Stimulated activated CD8-positive, alpha-beta memory T cell treated with anti-CD3 and anti-CD28 coated beads, Interleukin-7, amount 100 ng/mL, for 4 hours (primary cell): ENCODE data around the gene TSPEAR.
"Not testable (repeated sequence)": the region's sequence is repeated elsewhere in the genome, so short reads cannot be mapped to it uniquely, and the experiment has no call there.

ENCODE experiments used
- DNase-seq, 2 donors: peaks; one replicate each; pipeline ENCODE4 v3.0.0-alpha.2; 2020; ENCODE audit warnings: low read depth in 2 of 2

The TSPEAR gene

DNA sequence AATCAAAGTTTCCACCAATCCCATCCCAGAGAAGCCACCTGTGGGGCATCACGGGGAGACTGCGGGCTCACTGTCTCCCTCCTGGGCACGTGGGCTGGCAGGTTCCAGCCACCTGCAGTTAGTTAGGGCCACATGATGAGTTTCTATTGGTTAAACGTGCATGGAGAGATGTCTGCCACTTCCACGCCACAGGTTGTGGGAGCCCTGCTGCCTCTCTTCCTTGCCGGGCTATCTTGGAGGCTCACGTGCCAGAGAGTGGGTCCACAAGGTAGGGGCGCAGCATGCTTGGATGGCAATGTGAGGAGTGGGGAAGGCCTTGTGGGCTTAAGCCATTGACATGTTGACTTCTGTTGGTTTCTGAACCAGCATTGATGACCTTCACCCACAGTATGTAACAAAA lies 107.5 kb downstream of the TSPEAR start:
- no peak for DNase-seq

DNA sequence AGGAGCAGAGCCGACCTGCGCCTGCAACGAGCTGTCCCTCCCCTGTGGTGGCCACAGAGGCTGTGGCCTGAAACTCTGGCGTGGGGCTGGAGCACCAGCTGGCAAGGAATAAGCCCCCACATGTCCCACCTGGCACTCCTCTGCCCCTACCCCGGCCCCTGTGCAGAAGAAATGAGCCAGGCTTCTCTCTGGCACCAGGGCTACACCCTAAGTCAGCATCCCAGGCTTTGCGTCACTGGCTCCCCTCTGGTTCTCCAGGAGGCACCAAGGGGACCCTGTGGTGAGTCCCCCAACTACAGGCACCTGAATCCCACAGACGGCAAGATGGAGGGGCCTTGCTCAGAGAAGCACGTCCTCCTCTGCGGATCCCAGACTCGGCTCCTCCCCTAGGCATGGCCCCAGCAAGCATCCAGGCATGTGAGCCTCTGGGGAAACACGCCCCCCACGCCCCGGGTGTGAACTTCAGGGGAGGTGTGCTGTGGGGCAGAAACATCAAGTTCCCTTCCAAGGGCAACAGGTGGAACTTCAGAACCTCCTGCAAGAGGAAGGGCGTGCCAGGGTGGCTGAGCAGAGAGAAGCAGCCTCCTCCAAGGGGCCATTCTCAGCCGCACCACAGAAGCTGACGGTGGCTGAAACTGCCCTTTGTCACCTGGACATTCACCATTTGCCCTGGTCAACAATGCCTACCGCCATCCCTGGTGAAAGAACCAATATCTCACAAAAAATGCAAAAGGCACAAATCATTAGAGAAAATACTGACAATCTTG lies 108.1 kb downstream of the TSPEAR start:
- DNase-seq: no peak

DNA sequence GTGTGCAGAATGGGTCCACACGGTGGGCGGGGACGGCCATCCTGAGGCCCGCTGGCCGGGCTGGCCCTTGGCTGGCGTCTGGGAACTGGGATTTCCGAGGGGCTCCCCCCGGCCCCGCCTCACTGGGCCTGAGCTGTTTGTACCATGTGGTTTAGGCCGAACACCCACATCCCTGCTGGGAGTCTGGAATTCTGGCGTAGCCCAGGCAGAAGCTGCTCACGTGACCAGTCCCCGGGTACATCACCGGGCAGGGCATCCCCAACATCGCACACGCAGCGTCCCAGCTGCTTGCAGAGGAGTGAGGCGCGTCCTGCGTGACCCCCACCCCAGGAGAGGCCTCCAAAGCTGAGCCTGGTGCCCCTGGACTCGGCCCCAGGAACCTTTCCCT lies 108.9 kb downstream of the TSPEAR start:
- DNase-seq: no peak

DNA sequence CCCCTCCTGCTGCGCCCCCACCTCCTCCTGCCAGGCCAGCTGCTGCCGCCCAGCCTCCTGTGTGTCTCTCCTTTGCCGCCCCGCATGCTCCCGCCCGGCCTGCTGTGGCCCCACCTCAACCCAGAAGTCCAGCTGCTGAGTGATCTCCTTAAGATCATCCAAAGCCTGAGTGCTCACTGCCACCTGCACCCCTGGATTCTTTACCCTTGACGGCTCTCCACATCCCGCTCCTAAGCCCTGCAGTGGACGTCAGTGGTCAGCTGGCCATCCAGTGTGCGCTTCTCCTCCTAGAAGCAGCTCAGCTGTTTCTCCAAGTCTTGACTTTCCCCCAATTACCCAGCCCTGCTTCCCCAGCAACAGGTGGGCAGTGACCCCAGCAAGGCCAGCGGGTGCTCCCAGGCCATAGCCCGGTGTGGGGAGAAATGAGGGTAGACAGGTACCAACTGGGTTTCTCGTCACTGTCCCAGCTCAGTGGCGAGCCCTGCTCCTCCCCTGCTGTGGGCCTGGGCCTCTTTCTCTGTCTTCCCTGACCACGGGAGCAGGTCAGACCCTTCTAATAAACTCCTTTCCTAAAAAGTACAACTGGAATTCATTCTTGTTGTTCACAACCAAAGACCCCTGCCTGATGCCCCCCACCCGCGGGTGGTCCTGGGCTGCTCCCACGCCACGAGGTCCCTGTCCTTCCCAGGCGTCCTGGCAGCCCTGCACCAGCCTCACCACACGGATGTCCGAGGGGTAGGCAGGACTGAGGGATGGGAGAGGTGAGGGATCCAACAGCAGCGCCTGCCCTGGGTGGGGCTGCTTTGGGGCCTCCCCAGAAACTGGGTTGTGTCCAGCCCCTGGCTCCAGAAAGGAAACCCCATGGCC lies 109.5 kb downstream of the TSPEAR start:
- no peak for DNase-seq

DNA sequence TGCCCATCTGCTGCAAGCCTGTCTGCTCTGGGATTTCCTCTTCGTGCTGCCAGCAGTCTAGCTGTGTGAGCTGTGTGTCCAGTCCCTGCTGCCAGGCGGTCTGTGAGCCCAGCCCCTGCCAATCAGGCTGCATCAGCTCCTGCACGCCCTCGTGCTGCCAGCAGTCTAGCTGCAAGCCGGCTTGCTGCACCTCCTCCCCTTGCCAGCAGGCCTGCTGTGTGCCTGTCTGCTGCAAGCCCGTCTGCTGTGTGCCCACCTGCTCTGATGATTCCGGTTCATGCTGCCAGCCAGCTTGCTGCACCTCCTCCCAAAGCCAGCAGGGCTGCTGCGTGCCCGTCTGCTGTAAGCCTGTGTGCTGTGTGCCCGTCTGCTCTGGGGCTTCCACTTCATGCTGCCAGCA lies 110.3 kb downstream of the TSPEAR start:
- DNase-seq: not testable (repeated sequence)

DNA sequence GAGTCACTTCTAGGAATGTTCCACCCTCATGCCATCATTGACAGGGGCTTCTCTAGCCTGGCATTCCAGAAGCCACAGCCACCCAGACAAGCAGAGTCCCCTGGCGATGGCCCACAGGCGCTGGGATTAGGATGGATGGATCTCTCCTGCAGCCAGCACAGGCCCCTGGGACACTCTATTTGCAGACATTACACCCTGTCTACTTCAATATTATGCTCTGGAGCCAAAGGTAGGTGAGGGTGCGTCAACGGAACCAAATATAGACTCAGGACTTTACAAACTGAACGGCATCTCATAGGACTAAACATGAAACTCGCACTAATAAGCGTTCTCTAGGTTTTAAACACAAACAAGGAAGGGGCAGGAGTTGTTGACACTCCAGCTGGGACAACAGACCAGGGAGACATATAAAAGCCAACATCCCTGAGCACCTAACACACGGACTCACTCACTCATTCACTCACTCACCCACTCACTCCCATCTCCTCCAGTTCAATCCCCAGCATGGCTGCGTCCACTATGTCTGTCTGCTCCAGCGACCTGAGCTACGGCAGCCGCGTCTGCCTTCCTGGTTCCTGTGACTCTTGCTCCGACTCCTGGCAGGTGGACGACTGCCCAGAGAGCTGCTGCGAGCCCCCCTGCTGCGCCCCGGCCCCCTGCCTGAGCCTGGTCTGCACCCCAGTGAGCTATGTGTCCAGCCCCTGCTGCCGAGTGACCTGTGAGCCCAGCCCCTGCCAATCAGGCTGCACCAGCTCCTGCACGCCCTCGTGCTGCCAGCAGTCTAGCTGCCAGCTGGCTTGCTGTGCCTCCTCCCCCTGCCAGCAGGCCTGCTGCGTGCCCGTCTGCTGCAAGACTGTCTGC lies 111.0 kb downstream of the TSPEAR start, which contains the start of gene KRTAP10-7:
Gene KRTAP10-7 (plus strand): TSS at position 480 of the 861 bp plus-strand sequence. CDS start 25 bp downstream, at position 505.
- DNase-seq: not testable (repeated sequence)

DNA sequence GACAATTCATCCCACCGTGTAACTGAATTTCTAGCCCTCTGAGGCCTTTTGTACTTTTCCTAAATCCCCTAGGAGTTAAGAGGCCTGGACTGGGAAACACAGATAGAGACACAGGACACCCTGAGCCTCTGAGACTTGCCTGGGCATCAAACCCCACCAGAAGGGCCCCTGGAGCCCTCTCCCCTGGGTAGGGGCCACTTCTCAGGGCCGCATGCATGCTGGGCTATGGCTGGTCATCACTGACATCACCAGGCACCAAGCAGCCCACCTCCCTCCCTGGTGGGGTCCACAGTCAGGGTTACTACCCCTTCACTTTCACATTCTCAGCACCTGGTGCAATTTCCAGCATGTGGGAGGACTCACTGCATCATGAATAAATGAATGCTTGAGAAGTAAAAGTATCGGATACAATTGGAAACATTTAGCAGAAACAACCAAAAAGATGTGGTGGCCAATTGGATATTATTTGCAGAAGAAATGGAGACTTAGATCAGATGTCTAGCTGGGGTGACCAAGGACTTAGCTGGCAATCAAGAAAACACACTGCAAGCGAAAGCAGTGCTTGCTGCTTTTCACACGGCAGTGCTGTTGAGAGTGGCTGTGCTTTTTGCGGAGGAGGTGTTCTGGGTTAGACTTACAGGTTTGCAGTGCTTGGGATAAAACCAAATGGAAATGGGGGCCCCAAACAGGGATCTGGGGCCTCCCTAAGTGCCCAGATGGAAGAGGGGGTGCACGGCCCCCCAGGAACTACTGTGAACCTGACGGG lies 111.9 kb downstream of the TSPEAR start:
- no peak for DNase-seq

DNA sequence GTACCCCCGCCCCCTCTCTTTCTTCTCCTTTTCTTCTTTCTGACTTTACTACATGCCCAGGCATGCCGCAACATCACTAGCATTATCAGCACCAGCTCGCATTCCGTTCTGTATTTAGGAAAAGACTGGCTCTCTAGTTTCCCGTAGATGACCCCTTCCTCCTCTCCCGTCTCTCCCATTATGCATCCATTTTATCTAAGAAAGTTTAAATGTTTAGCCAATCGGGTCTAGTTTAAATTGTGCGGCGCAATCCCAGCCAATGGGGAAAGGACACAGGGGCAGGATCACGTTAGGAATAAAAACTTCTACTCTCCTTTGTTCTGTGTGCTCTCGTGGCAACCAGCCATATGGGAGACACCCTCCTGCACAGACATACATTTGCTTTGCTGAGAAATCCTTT lies 113.3 kb downstream of the TSPEAR start:
- DNase-seq: no peak

DNA sequence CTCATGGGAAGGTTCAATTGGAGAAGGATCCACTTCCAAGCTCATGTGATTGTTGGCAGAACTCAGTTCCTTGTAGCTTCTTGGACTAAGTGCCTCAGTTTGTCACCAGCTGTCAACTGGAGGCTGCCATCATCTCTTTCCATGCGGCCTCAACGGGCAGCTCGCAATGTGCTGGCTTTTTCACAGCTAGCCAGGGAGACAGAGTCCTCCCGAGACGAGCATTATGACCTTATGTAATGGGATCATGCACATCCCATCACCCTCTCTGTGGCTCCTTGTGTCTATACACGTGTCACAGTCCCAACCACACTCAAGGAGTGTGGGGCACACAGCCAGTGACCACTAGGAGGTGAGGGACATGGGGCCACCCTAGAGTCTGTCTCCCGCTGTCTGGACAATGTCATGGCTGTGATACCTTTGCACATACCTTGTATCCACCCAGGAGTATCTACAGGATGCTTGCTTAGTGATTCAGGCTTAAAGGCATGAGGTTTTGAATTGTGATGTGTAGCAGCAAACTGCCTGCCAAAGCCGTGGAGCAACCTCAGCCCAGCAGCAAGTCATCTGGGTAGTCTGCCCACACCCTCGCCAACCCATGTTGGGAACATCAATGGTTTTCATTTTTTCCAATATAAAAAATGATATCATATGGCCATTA lies 115.2 kb downstream of the TSPEAR start:
- DNase-seq: no peak

DNA sequence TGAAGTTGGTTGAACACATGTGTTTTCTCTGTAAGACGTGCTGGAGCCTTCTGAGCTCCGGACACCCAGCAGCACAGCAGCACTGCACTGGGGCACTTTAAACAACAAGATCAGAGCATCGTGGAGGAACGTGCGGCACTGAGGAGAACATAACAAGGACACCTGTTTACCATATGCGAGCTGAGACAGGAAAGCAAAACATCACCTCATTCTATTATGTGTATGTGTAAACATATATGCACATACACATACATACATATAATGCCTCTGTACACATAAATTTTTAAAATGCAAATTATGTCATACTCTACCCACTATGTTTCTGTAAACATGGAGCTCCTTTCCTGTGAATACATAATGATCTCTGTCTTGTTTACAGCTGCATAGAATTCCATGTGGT lies 115.8 kb downstream of the TSPEAR start:
- no peak for DNase-seq

DNA sequence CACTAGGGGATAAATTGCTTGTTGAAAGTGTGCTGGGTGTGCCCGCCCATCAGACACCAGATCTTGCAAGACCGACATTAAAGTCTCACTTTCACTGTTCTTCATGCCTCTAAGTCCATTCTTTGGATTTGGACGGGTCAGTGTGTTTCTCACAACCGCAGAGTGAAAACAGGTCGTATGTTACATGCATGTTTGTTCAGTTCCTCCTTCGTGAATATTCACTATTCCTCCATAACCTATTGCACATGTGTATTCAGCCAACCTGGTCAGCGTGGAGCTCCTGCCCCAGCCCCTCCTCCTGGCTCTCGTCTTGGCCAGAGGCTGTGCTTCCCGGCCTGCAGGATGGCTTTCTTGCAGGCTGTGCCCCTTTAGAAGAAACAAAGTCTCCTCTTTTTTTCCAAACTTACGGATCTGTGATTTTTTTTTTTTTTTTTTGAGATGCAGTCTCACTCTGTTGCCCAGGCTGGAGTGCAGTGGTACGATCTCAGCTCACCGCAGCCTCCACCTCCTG lies 116.9 kb downstream of the TSPEAR start:
- DNase-seq: no peak

DNA sequence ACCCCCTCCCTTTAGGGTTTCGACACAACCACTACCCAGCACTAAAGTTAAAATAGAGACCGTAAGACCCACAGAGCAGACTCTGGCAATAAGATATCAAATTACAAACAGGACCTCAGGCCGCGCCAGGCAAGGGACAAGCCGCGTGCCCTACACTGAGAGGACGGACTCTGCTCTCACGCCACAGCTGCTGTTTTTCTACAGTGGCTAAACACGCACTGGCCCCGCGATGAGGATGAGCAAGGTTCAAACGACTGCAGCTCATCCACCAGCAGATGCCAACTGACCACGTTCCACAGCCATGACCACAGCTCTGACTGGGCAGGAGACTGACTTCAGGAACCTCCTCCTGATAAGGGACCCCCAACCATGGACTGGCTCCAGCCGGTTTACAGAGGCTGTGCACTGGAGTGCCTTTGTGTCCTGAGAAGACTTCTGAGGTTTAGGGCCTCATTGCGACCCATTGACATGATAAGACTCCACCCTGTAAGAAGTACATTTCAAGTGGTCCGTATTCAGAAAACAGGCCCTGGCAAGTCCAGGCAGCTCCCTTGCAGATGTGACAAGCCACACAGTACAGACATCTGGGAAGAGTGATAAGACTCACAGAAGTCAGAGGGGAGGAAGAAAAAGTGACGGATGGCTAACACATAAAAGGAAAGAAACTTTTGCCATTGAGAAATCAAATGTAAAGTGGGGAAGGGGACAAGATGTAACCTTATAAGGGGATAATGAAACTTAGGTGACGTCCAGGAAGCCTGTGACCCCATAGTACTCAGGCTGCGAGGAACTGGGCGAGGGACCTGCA lies 117.6 kb downstream of the TSPEAR start:
- DNase-seq: no peak

DNA sequence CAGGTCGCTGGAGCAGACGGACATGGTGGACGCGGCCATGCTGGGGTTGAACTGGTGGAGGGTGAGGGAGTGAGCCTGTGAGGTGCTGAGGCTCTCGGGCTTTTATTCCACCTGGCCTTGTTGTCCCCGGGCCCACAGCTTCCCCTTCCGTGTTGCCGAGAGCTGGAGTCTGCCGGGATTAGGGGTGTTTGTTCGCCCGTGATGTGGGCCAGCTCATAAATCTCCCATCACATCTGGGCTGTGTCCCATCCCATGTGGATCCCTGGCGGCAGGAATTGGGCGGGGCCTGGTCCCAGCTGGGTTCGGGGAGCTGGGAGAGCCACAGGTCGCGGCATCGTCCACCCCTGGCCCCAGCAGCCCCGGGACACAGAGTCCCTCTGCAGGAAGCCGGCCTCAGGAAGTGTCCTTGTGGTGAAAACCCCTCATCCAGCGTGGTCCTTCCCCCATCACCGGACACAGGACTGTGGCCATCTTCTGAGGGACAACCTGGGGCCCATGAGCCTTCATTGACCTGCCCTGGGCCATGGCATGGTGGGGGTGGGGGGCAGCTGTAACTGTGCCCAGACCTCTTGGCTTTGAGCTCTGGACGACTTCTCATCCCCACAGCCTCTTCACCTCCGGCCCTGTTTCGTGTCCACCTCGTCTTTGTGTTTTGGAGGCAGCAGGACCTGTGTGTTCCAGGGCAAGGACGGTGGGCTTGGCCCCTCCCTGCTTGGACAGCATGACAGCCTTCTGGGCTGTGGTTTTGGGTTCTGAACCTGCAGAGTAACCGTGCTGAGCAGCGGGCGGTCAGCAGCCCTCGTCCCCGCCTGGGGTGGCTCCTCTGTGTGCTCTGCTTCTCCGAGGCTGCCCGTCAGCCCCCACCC lies 118.7 kb downstream of the TSPEAR start, which contains the start of gene KRTAP10-6:
Gene KRTAP10-6 (minus strand): TSS at position 60 of the 866 bp plus-strand sequence. CDS start 21 bp downstream, at position 39.
- DNase-seq: no peak

DNA sequence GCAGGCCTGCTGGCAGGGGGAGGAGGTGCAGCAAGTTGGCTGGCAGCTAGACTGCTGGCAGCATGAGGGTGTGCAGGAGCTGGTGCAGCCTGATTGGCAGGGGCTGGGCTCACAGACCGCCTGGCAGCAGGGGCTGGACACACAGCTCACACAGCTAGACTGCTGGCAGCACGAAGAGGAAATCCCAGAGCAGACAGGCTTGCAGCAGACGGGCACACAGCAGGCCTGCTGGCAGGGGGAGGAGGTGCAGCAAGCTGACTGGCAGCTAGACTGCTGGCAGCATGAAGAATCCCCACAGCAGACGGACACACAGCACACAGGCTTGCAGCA lies 119.6 kb downstream of the TSPEAR start:
- DNase-seq: not testable (repeated sequence)

DNA sequence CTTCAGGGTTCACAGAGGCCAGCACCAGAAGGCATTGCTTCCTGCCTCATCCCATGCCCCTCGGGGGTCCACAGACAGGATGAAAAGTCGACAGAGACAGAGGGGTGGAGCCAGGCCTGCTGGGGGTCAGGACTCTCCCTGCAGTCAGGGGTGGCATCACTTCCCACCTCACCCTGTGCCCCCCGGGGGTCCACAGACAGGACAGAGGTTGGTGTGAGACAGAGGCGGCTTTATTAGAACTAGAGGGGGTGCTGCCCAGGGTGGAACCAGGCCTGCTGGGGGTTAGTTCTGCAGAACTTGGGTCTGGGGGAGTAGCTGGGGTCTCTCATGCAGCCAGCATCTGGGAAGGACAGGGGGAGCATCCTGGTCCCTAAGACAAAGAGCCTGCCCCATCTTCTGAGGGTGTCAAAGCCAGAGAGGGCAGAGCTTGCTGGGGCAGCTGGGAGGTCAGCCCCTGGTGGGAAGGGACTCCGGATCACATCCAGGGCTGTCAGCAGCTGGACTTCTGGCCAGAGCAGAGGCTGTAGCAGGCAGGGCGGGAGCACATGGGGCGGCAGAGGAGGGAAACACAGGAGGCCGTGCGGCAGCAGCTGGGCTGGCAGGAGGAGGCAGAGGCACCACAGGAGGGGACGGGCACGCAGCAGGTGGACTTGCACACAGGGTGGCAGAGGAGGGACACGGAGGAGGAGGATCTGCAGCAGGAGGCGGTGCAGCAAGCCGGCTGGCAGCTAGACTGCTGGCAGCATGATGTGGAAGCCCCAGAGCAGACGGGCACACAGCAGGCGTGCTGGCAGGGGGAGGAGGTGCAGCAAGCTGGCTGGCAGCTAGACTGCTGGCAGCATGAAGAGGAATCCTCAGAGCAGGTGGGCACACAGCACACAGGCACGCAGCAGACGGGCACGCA lies 120.2 kb downstream of the TSPEAR start:
- DNase-seq: not testable (repeated sequence)

DNA sequence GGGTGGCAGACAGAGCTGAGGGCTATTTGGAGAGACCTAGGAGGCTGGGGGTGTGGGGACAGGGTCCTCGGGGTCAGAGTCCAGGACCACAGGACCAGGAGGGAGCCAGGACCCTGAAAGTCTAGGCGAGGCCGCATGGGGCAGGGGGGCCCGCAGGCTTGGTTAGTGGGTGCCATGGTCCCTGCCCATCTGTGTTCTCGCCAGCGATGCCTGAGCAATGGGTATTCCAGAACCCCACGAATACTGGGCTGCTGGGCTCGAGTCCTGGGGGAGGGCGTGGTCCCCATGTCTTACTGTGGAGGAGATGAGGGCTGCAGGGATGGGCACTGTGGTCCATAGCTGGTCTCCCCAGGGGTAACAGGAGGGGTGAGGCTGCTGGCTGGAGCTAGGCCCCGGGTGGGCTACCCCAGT lies 121.1 kb downstream of the TSPEAR start:
- DNase-seq: no peak

DNA sequence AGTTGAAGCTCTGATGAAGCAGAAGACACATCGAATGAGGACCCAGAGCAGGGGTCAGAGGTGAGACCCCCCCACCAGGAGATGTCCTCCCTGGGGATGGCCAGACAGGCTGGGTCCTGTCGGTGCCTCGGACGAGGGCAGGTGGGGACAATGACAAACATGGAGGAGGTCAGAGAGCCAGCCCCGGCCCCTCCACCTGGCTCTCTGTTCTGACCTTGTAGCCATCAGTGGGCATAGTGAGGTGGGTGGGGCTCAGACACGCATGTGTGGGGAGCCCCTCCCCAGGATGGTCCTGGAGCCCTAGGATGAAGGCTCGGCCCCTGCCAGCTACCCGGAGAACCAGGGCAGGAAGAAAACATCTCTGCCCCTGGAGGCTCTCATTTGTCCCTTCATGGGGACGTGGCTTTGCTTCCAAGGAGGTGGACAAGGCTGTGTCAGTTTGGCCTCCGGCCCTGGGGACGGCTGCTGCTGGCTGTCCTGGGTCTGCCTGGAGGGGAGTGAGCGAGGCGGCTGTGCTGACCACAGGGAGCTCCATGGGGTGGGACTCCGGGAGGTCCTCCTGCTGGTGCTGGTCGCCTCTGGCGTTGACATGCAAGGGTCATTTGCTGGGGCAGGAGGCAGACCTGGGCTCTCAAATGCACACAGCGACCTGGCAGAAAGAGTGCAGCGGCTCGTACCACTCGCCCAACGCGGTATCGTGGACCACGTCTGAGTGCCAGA lies 121.6 kb downstream of the TSPEAR start:
- DNase-seq: no peak
